ENCODE measurements around the gene RP2. TPM values are rescaled to one million over a fixed set of nuclear protein-coding genes. Genes with fewer than 3 reads are reported as not detected.

The RP2 gene
- total and polyA plus RNA-seq, 9 of the 15 experiments (the other 6 are each of a cell fraction or from before 2014, with no cell fraction given), result 2.0 to 6.9 (median 3.5) TPM

- no peak for TF ChIP-seq DACH1 (IDR thresholded peaks at IDR 0.05; ENCODE audit: partially characterized antibody)
- no peak for TF ChIP-seq RBFOX2 (IDR thresholded peaks at IDR 0.05; ENCODE audit: low read depth, low read length)
- no peak for TF ChIP-seq FOXJ3 (CRISPR knock-in tag; IDR thresholded peaks at IDR 0.05)
- TF ChIP-seq CLOCK (CRISPR knock-in tag; IDR thresholded peaks at IDR 0.05; ENCODE audit: borderline replicate concordance), result no peak
- TF ChIP-seq CGGBP1 (CRISPR knock-in tag; IDR thresholded peaks at IDR 0.05), result no peak
- no peak for TF ChIP-seq SIRT6 (IDR thresholded peaks at IDR 0.05; ENCODE audit: low read depth, low read length)
- TF ChIP-seq DDX20 (tag; IDR thresholded peaks at IDR 0.05; ENCODE audit: low read depth), result no peak
- TF ChIP-seq HIVEP1 (CRISPR knock-in tag; IDR thresholded peaks at IDR 0.05), result no peak
- TF ChIP-seq MEF2A (IDR thresholded peaks at IDR 0.05; ENCODE audit: control insufficient read depth, low read depth, low read length), result no peak
- TF ChIP-seq EGR1 (conservative IDR thresholded peaks at IDR 0.05), result peak; percentile 24; the same call in 1 of the 2 replicates
- TF ChIP-seq NONO (IDR thresholded peaks at IDR 0.05; ENCODE audit: low read depth in 2 of 2, low read length in 1 of 2), result no peak
- peak; percentile 58 for TF ChIP-seq SP2 (IDR thresholded peaks at IDR 0.05; ENCODE audit: extremely low read depth, low read depth, low read length, poor library complexity, severe bottlenecking)
- no peak for TF ChIP-seq PCBP2 (IDR thresholded peaks at IDR 0.05; ENCODE audit: low read depth, low read length, poor library complexity, severe bottlenecking)
- no peak for TF ChIP-seq NR1H2 (CRISPR knock-in tag; IDR thresholded peaks at IDR 0.05)
- peak; percentile 28 for TF ChIP-seq CCNT2 (IDR thresholded peaks at IDR 0.05; ENCODE audit: borderline replicate concordance, extremely low read depth, insufficient read length, low read depth, low read length)
- TF ChIP-seq KLF16 (IDR thresholded peaks at IDR 0.05), result no peak
- no peak for TF ChIP-seq RBM17 (IDR thresholded peaks at IDR 0.05; ENCODE audit: borderline replicate concordance, low read depth, low read length)
These were observed 75.3 kb downstream of the RP2 start, which contains the start of gene JADE3 (continued) for GRCh38 chrX:46912098-46912602.

Measured in K562 (cell line).